SK-N-SH treated with all-trans-retinoic acid at 6 μM for 48 hours (cell line): ENCODE results near the gene YPEL1.

Experiments used
- ISL1 ChIP-seq: fragments of 250-450 bp; sonication (Bioruptor Pico); IDR thresholded peaks from 2 replicates; pipeline ENCODE4 v2.1.2; 2022; ENCODE audit warnings: mild to moderate bottlenecking, moderate library complexity
- PATZ1 ChIP-seq: fragments of 250-450 bp; sonication (Bioruptor Pico); IDR thresholded peaks from 2 replicates; pipeline ENCODE4 v1.8.0; 2020; ENCODE audit warnings: mild to moderate bottlenecking, moderate library complexity, borderline replicate concordance
- PPARA ChIP-seq: fragments of 250-450 bp; sonication (Bioruptor Pico); IDR thresholded peaks from 2 replicates; pipeline ENCODE4 v1.5.0; 2020; ENCODE audit warnings: mild to moderate bottlenecking, borderline replicate concordance
- ZFP30 ChIP-seq: fragments of 450-650 bp; formaldehyde crosslinking; IDR thresholded peaks from 2 replicates; pipeline ENCODE4 v1.5.0; 2022; ENCODE audit warnings: mild to moderate bottlenecking, moderate library complexity
- ZNF565 ChIP-seq: fragments of 450-650 bp; formaldehyde crosslinking; conservative IDR thresholded peaks from 2 replicates; pipeline ENCODE4 v1.5.0; 2020; ENCODE audit warnings: low read depth, mild to moderate bottlenecking, moderate library complexity
- TF ChIP-seq, protein P1 (sequence below): fragments of 250-450 bp; sonication (Bioruptor Pico); IDR thresholded peaks from 2 replicates; pipeline ENCODE4 v1.5.1; 2021; ENCODE audit warnings: mild to moderate bottlenecking, moderate library complexity
- TF ChIP-seq, protein P2 (sequence below): fragments of 250-450 bp; sonication (Bioruptor Pico); IDR thresholded peaks from 2 replicates; pipeline ENCODE4 v1.8.0; 2021; ENCODE audit warnings: low read depth, mild to moderate bottlenecking, moderate library complexity, borderline replicate concordance

The YPEL1 gene

DNA sequence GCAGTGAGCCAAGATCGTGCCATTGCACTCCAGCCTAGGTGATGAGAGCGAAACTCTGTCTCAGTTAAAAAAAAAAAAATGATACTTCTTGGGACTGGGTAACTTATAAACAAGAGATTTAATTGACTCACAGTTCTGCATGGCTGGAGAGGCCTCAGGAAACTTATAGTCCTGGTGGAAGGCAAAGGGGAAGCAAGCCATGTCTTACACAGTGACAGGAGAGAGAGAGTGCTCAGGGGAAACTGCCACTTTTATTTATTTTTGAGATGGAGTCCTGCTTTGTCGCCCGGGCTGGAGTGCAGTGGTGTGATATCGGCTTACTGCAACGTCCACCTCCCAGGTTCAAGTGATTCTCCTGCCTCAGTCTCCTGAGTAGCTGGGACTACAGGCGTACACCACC, 85.3 kb downstream of the YPEL1 start (continued):
- TF ChIP-seq, protein P1, sequence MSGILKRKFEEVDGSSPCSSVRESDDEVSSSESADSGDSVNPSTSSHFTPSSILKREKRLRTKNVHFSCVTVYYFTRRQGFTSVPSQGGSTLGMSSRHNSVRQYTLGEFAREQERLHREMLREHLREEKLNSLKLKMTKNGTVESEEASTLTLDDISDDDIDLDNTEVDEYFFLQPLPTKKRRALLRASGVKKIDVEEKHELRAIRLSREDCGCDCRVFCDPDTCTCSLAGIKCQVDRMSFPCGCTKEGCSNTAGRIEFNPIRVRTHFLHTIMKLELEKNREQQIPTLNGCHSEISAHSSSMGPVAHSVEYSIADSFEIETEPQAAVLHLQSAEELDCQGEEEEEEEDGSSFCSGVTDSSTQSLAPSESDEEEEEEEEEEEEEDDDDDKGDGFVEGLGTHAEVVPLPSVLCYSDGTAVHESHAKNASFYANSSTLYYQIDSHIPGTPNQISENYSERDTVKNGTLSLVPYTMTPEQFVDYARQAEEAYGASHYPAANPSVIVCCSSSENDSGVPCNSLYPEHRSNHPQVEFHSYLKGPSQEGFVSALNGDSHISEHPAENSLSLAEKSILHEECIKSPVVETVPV (CRISPR knock-in tag), result no peak
- no peak for TF ChIP-seq ZFP30 (CRISPR knock-in tag)
- TF ChIP-seq PPARA, result no peak
- TF ChIP-seq ISL1 (CRISPR knock-in tag), result no peak
- no peak for TF ChIP-seq ZNF565 (CRISPR knock-in tag)
- no peak for TF ChIP-seq PATZ1 (CRISPR knock-in tag)
- TF ChIP-seq, protein P2, sequence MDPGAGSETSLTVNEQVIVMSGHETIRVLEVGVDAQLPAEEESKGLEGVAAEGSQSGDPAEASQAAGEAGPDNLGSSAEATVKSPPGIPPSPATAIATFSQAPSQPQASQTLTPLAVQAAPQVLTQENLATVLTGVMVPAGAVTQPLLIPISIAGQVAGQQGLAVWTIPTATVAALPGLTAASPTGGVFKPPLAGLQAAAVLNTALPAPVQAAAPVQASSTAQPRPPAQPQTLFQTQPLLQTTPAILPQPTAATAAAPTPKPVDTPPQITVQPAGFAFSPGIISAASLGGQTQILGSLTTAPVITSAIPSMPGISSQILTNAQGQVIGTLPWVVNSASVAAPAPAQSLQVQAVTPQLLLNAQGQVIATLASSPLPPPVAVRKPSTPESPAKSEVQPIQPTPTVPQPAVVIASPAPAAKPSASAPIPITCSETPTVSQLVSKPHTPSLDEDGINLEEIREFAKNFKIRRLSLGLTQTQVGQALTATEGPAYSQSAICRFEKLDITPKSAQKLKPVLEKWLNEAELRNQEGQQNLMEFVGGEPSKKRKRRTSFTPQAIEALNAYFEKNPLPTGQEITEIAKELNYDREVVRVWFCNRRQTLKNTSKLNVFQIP (CRISPR knock-in tag), result no peak
